IgD-negative memory B cell (primary cell): ENCODE results near the gene KXD1. TPM values are rescaled to one million over a fixed set of nuclear protein-coding genes. Genes with fewer than 3 reads are reported as not detected.
A peak's percentile ranks its signal among the peaks of the same experiment; 100 is the strongest.
"Not testable (repeated sequence)": the region's sequence is repeated elsewhere in the genome, so short reads cannot be mapped to it uniquely, and the experiment has no call there.

ENCODE experiments used
- H3K27ac Mint-ChIP-seq, 3 donors: one replicate each; pipeline ENCODE4 v1.8.0; 2020 to 2022; ENCODE audit warnings: mild to moderate bottlenecking in 3 of 3, mixed read lengths in 3 of 3, moderate library complexity in 1 of 3
- H3K27me3 Mint-ChIP-seq: one replicate; pipeline ENCODE4 v1.8.0; 2021; ENCODE audit warnings: mixed read lengths
- H3K36me3 Mint-ChIP-seq: one replicate; pipeline ENCODE4 v1.8.0; 2020; ENCODE audit warnings: mild to moderate bottlenecking, mixed read lengths
- H3K4me1 Mint-ChIP-seq, 3 donors: one replicate each; pipeline ENCODE4 v1.8.0; 2020 to 2022; ENCODE audit warnings: mixed read lengths in 3 of 3, mild to moderate bottlenecking in 1 of 3
- H3K4me3 Mint-ChIP-seq, 4 donors: one replicate each; pipeline ENCODE4 v1.8.0; 2020 to 2022; ENCODE audit warnings: mild to moderate bottlenecking in 4 of 4, mixed read lengths in 4 of 4, moderate library complexity in 3 of 4
- H3K9me3 Mint-ChIP-seq, 3 donors: one replicate each; pipeline ENCODE4 v1.8.0; 2020 to 2021; ENCODE audit warnings: mixed read lengths in 3 of 3, mild to moderate bottlenecking in 1 of 3
- polyA plus RNA-seq: library from polyadenylated mRNA; unstranded; fragments of 300-500 nt; fragmentation: Illumina TruSeq; gene quantifications from one replicate; pipeline ENCODE4 v1.2.3, GENCODE V29; 2021

Gene KXD1
- polyA plus RNA-seq, 1 donor from 2014 or later: 82.8 TPM

- Mint-ChIP-seq H3K4me3 (peak overlapping the region in 1 of 4 donors; percentile 52), H3K4me1 (peaks cover 0 to 11% (median 8%) of the 10 kb centered on the region in 3 donors), H3K36me3 (no peaks in the 10 kb centered on the region), H3K27me3 (peaks cover 27% of the 10 kb centered on the region), H3K27ac (peak overlapping the region in 1 of 3 donors; percentile 58), H3K9me3 (no peaks in the 10 kb centered on the region)
Observed at GRCh38 chr19:18596752-18597157, 39.1 kb downstream of the KXD1 start.

GRCh38 chr19:18597809-18598660, 40.4 kb downstream of the KXD1 start:
- H3K27me3 Mint-ChIP-seq: peaks cover 38% of the 10 kb centered on the region
- peaks cover 0 to 11% (median 8%) of the 10 kb centered on the region in 3 donors for H3K4me1 Mint-ChIP-seq
- no peaks in the 10 kb centered on the region for H3K36me3 Mint-ChIP-seq
- H3K27ac Mint-ChIP-seq: no peak overlapping the region
- peaks cover 0 to 1% (median 0%) of the 10 kb centered on the region in 3 donors for H3K9me3 Mint-ChIP-seq
- H3K4me3 Mint-ChIP-seq: peak overlapping the region in 1 of 4 donors; percentile 38

GRCh38 chr19:18599485-18599884, 41.8 kb downstream of the KXD1 start:
- no peaks in the 10 kb centered on the region for H3K36me3 Mint-ChIP-seq
- peaks cover 44% of the 10 kb centered on the region for H3K27me3 Mint-ChIP-seq
- peak overlapping the region in 1 of 4 donors; percentile 35 for H3K4me3 Mint-ChIP-seq
- peaks cover 0 to 9% (median 8%) of the 10 kb centered on the region in 3 donors for H3K4me1 Mint-ChIP-seq
- H3K9me3 Mint-ChIP-seq: peaks cover 0 to 2% (median 0%) of the 10 kb centered on the region in 3 donors
- no peak overlapping the region for H3K27ac Mint-ChIP-seq

GRCh38 chr19:18600692-18601397, 43.2 kb downstream of the KXD1 start:
- not testable (repeated sequence) for H3K4me3 Mint-ChIP-seq, H3K27ac Mint-ChIP-seq, H3K36me3 Mint-ChIP-seq, H3K9me3 Mint-ChIP-seq, H3K4me1 Mint-ChIP-seq
- peaks cover 46% of the 10 kb centered on the region for H3K27me3 Mint-ChIP-seq

GRCh38 chr19:18601875-18602274, 44.2 kb downstream of the KXD1 start:
- Mint-ChIP-seq H3K36me3 (no peaks in the 10 kb centered on the region), H3K4me3 (no peak overlapping the region), H3K27me3 (peaks cover 43% of the 10 kb centered on the region), H3K4me1 (peaks cover 2 to 5% (median 5%) of the 10 kb centered on the region in 3 donors), H3K9me3 (peaks cover 0 to 3% (median 0%) of the 10 kb centered on the region in 3 donors), H3K27ac (peak overlapping the region in 1 of 3 donors; percentile 58)

GRCh38 chr19:18603255-18603957, 45.7 kb downstream of the KXD1 start:
- peak overlapping the region in 1 of 3 donors; percentile 19 for H3K27ac Mint-ChIP-seq
- no peaks in the 10 kb centered on the region for H3K36me3 Mint-ChIP-seq
- H3K9me3 Mint-ChIP-seq: peaks cover 0 to 3% (median 0%) of the 10 kb centered on the region in 3 donors
- H3K4me1 Mint-ChIP-seq: peaks cover 2 to 5% (median 5%) of the 10 kb centered on the region in 3 donors
- peaks cover 52% of the 10 kb centered on the region for H3K27me3 Mint-ChIP-seq
- H3K4me3 Mint-ChIP-seq: peak overlapping the region in 2 of 4 donors; percentile 23 to 75

GRCh38 chr19:18603958-18604819, 46.5 kb downstream of the KXD1 start:
- H3K27ac Mint-ChIP-seq: no peak overlapping the region
- no peak overlapping the region for H3K4me3 Mint-ChIP-seq
- peaks cover 0 to 4% (median 0%) of the 10 kb centered on the region in 3 donors for H3K9me3 Mint-ChIP-seq
- H3K27me3 Mint-ChIP-seq: peaks cover 53% of the 10 kb centered on the region
- peaks cover 2 to 13% (median 9%) of the 10 kb centered on the region in 3 donors for H3K4me1 Mint-ChIP-seq
- no peaks in the 10 kb centered on the region for H3K36me3 Mint-ChIP-seq

- H3K9me3 Mint-ChIP-seq: peaks cover 0 to 5% (median 0%) of the 10 kb centered on the region in 3 donors
- H3K27me3 Mint-ChIP-seq: peaks cover 56% of the 10 kb centered on the region
- peak overlapping the region in 1 of 4 donors; percentile 25 for H3K4me3 Mint-ChIP-seq
- no peaks in the 10 kb centered on the region for H3K36me3 Mint-ChIP-seq
- peaks cover 2 to 17% (median 9%) of the 10 kb centered on the region in 3 donors for H3K4me1 Mint-ChIP-seq
- peak overlapping the region in 1 of 3 donors; percentile 41 for H3K27ac Mint-ChIP-seq
Observed at GRCh38 chr19:18604820-18605159, 47.1 kb downstream of the KXD1 start.

GRCh38 chr19:18605196-18605545, 47.5 kb downstream of the KXD1 start:
- Mint-ChIP-seq H3K27me3 (peaks cover 54% of the 10 kb centered on the region), H3K4me1 (peaks cover 2 to 17% (median 9%) of the 10 kb centered on the region in 3 donors), H3K4me3 (peak overlapping the region in 3 of 4 donors; percentile 25 to 73 (median 56)), H3K27ac (peak overlapping the region; percentile 27 to 46 (median 41)), H3K9me3 (peaks cover 0 to 5% (median 0%) of the 10 kb centered on the region in 3 donors), H3K36me3 (no peaks in the 10 kb centered on the region)

GRCh38 chr19:18605546-18606280, 48.0 kb downstream of the KXD1 start:
- H3K27me3 Mint-ChIP-seq: peaks cover 54% of the 10 kb centered on the region
- H3K27ac Mint-ChIP-seq: peak overlapping the region; percentile 27 to 46 (median 41)

GRCh38 chr19:18606281-18607225, 48.9 kb downstream of the KXD1 start, which contains the start of gene CRLF1:
CRLF1 (minus strand) TSS chr19:18606799; CDS start chr19:18606656, 143 bp downstream.
- H3K4me3 Mint-ChIP-seq: peak within 1 kb of the TSS; percentile 25 to 80 (median 50)
- no peaks in the 10 kb centered on the region for H3K36me3 Mint-ChIP-seq
- peak within 1 kb of the TSS in 2 of 3 donors; percentile 27 to 41 for H3K27ac Mint-ChIP-seq
- peaks cover 6 to 22% (median 13%) of the 10 kb centered on the region in 3 donors for H3K4me1 Mint-ChIP-seq
- peaks cover 53% of the 10 kb centered on the region for H3K27me3 Mint-ChIP-seq
- peaks cover 0 to 5% (median 0%) of the 10 kb centered on the region in 3 donors for H3K9me3 Mint-ChIP-seq

More at GRCh38 chr19:18605546-18606280, 48.0 kb downstream of the KXD1 start:
- no peaks in the 10 kb centered on the region for H3K36me3 Mint-ChIP-seq
- peaks cover 0 to 5% (median 0%) of the 10 kb centered on the region in 3 donors for H3K9me3 Mint-ChIP-seq
- peak overlapping the region in 3 of 4 donors; percentile 25 to 73 (median 56) for H3K4me3 Mint-ChIP-seq
- peaks cover 2 to 17% (median 9%) of the 10 kb centered on the region in 3 donors for H3K4me1 Mint-ChIP-seq
